Suppressor macrophage (primary cell): ENCODE results near the gene KRT39.

Experiments used
- DNase-seq, 4 experiments: peaks; one replicate each; pipeline ENCODE4 v3.0.0-alpha.2; 2020 to 2022

KRT39 gene

GRCh38 chr17:40937384-40937819 is 29.3 kb downstream of the KRT39 start, which contains the start of gene KRT23:
TSS of gene KRT23 (minus strand) at chr17:40937646. CDS start at chr17:40936603, 1,043 bp downstream.
- DNase-seq, result peak in 1 of 4 experiments; percentile 10

- DNase-seq, result no peak
Observed at GRCh38 chr17:40936976-40937375, 29.8 kb downstream of the KRT39 start.

- DNase-seq, result peak; percentile 16 to 54 (median 41)
Observed at GRCh38 chr17:40936437-40936971, 30.2 kb downstream of the KRT39 start.

GRCh38 chr17:40935624-40936023 is 31.1 kb downstream of the KRT39 start:
- DNase-seq, result no peak

- no peak for DNase-seq
Observed at GRCh38 chr17:40932608-40933007, 34.1 kb downstream of the KRT39 start.

GRCh38 chr17:40931311-40931710 is 35.4 kb downstream of the KRT39 start:
- peak; percentile 15 to 53 (median 34) for DNase-seq

GRCh38 chr17:40926341-40926740 is 40.4 kb downstream of the KRT39 start:
- DNase-seq, result no peak

GRCh38 chr17:40922239-40922638 is 44.5 kb downstream of the KRT39 start:
- peak; percentile 75 to 87 (median 86) for DNase-seq

GRCh38 chr17:40921026-40921425 is 45.7 kb downstream of the KRT39 start:
- no peak for DNase-seq

GRCh38 chr17:40917116-40917515 is 49.6 kb downstream of the KRT39 start:
- DNase-seq, result peak in 3 of 4 experiments; percentile 44 to 51 (median 48)

GRCh38 chr17:40916366-40916765 is 50.4 kb downstream of the KRT39 start:
- DNase-seq, result no peak

- peak; percentile 24 to 76 (median 44) for DNase-seq
Observed at GRCh38 chr17:40915721-40916256, 51.0 kb downstream of the KRT39 start.

GRCh38 chr17:40915199-40915661 is 51.5 kb downstream of the KRT39 start:
- DNase-seq, result peak in 3 of 4 experiments; percentile 16 to 82 (median 72)

GRCh38 chr17:40914075-40914855 is 52.5 kb downstream of the KRT39 start:
- no peak for DNase-seq

GRCh38 chr17:40912486-40913210 is 54.1 kb downstream of the KRT39 start:
- peak in 3 of 4 experiments; percentile 30 to 68 (median 65) for DNase-seq

GRCh38 chr17:40910441-40910841 is 56.3 kb downstream of the KRT39 start:
- no peak for DNase-seq

- peak in 3 of 4 experiments; percentile 58 to 65 (median 58) for DNase-seq
Observed at GRCh38 chr17:40909755-40910154, 57.0 kb downstream of the KRT39 start.

- DNase-seq, result peak; percentile 84 to 94 (median 89)
Observed at GRCh38 chr17:40909351-40909750, 57.4 kb downstream of the KRT39 start.
